Endometrial microvascular endothelial cells (primary cell): Measurements from ENCODE around the gene ITSN2. TPM values are rescaled to one million over a fixed set of nuclear protein-coding genes. Genes with fewer than 3 reads are reported as not detected.

ENCODE experiments used
- in situ Hi-C: cut with HindIII; loops from 2 replicates; pipeline ENCODE4 v1.10.0; 2017; ENCODE audit warnings: low sequenced_read_pairs, low pct_unique_long_range_greater_than_20kb; ENCODE audit errors: inconsistent ontology term
- total RNA-seq: library from RNA; depleted of rRNA; stranded (reverse); fragments of >200 nt; gene quantifications from one replicate; pipeline ENCODE4 v1.2.3, GENCODE V29; 2015; ENCODE audit errors: inconsistent ontology term

Gene ITSN2
- total RNA-seq, 1 donor from 2014 or later: 29.9 TPM

DNA sequence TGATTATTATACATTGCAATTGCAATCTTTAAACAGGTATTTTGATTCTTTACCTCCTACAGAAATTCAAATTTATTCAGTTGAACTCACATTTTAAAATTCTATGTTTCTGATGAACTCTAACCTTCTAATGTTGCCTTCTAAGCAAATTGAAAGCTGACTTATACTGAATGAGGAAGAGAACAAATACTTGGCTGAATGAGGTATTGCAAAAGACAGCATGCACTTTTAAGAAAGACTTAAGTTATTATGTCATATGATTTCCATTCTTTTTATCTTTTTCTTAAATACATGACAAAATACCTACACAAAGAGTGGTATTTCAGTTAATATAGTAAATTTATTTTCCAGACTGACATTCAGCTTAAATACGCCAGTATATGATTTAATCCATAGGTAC is 120.8 kb downstream of the ITSN2 start:
- in situ Hi-C loops: no loop called here

DNA sequence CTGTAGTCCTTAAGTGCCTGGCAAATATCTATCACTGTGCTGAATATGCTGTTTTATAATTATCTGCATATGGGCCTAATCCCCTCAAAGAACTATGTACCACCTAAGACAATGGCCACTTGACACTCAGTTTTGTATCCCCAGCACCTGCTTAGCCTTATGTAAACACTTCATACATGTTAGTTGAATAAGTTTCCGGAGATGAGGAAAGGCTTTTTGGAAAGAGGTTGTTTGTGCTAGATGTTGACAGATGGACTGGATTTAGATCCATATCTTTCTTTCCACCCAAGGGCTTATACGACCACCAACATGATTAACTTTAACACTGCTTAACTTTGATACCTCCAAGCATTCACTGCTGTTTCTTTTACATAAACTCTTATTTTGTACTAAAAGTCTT is 122.2 kb downstream of the ITSN2 start:
- in situ Hi-C loops: no loop called here

DNA sequence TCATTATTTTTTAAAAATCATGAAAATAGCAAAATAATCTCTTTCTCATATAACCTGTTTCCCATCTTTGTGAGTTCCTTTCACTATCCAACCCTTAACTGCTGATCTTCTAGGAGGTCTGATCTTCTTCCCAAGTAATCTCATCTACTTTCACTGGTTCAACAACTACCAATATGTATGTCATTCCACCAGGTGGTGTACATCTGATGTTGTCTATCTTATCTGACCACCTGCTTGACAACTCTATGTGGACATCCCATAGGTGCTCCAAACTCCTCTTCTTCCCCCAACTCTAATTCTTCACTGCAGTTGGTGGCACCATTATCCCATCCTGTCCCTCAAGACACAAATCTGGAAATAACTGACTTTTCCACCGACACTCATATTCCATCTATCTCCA is 123.0 kb downstream of the ITSN2 start:
- in situ Hi-C loops: no loop called here

DNA sequence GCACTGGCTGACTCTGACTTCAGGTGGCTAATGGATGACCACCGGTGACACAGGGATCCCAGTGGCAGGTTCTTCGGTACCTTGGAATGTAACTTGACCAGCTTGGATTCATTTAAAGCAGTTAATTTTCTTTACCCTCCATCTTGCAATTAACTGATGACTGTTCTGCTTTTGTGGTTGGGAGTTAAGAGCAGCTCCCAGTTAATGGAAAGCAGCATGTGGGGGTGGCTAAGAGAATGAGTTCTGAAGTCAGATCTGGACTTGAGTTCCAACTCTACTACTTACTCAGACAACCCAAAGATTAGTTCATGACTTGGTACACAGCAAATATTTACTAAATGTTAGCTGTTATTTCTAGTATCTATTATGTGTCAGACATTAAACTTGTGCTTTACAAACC is 127.0 kb downstream of the ITSN2 start:
- in situ Hi-C loops: no loop called here

DNA sequence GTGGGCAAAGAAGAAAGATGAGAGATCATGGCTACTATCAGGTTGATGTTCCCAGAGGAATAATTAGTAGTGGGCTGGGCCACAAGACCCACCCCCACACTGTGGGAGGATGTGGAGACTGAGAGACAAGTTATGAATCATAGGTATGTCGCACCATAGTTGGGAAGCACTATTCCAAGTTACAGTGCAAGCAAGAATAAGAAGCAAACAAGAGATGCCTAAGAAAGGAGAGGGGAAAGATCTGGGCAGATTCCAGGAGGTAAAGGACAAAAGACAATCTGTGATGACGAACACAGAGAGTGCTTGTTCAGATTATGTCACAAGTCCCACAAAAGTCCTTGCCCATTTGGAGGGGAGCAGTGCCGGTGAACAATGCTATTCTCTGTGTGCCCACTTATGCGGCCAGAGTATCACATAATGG is 128.9 kb downstream of the ITSN2 start:
- in situ Hi-C loops: no loop called here

DNA sequence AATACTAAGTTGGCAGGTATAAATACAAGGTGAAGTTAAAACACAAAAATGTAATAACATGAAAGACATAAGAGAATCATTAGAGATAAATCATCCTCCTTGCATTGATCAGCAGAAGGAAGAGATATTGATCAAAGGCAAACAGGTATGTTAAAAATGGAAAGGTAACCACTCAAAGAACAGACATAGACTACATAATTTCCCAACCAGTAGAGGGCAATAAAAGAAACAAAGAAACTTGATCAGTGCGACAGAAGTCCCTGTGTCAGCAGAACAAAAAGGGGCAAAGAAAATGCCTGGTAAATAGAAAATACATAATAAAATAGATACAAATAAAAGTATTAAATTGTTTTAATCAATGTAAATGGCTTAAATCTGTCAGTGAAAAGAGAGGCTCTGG is 131.9 kb downstream of the ITSN2 start:
- in situ Hi-C loops: no loop called here

DNA sequence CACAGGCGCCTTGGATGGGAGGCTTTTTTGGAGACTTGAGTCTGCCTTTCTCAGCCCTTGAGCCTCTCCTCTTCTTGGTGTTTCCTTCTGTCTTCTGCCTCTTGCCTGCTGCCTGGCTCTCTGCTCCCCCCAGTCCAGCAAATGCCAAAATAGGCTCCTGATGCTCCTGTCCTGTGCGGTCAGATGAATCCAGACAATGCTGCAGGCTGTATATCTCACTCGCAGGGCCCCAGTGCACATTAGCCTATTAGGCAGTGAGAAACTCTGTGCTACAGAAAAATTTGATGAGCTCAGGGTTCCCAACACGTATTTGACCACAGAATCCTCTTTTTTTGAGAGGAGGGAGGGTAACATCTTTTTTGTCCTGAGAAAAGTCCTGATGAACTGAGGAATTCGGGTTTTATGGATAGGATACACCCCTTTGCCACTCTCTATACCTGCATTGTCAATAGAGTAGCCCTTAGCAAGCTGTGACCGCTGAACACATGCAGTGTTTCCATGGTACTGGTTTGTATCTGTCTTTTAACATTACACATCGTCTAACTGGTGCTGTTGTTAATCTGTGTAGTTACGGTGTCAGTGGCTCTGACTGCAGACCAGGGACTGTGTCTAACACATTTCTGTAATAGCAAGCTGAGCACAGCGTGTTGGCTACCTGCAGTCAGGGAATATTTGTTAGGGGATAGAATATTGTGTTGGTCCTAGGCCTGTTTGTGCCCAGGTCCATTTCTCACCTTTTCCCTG is 134.7 kb downstream of the ITSN2 start:
- in situ Hi-C loops: no loop called here

DNA sequence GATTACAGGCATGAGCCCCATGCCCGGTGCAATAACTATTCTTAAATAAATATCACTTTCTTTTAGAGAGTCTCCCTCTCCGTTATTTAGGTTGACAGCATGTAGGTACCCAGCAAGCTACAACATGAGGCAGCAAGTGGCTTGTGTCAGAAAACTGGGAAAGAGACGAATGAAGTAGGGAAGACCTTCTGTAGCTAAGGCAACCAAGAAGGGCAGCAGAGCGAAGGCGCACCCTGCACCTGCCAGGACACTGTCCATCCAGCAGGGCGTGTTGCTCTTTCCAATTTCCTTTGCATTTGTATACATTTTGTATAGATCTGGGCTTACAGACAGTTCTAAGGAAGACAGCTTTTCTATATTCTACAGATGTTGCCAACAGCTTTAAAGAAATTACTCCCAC is 137.4 kb downstream of the ITSN2 start:
- in situ Hi-C loops: no loop called here

DNA sequence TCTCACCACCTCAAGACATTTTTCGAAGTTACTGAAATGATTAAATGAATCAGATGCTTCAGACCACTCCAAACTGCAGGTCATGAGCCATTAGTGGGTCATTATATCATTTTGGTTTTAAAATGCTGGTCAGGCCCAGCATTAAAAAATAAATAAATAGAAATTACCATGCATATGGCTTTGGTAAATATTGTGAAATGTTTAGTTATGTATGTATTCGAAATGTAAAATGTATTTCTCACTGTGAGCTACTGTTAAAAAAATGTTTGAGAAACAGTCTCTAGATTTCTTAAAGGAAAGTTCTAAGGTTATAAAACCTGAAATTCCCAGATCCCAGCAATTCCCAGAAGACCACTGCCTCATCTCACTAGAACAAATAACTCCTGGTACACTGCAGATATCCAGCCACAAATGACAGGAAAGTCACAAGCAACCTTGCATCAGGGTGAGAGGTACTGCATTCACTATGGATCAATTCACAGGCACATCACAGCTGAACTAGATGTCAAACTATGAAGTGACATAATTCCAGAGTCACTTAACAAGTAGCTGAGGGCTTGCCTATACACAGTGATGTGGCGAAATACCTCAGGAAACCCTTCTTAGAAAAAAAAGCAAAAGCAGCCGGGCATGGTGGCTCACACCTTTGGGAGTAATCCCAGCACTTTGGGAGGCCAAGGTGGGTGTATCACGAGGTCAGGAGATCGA is 138.8 kb downstream of the ITSN2 start:
- in situ Hi-C loops: no loop called here

DNA sequence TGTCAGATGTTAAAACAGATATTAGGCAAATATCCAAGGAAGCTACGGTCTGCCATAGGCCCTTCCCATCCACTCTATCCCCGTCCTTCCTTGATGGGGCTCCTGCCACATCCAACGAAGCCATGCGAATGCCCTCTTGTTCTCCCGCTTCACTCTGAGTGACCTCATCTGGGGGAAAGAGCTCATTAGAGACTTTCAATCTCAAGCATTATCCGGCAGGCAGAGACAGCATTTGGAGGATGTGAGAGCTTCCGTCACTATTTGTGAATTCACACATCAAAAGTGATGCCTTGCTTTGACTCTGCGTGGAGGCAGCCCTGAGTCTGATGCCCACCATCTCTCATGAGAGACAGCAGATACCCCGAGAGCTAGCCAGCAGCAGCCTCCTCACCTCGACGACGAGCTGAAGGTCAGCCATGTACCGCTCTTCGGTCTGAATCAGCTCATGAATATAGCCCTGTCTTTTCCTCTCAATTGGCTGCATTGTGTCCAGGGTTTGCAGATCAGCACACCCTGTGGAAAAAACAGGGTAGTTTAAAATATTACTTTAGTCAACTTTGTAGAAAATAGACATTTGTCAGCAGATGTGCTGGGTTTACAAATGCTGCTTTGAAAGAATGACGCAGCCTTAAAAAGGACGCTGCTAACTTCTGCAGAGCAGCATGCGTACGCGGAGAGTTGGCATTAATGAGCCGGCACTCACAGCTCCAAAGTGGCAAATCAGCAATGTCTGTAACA is 139.6 kb downstream of the ITSN2 start:
- in situ Hi-C loops: no loop called here

DNA sequence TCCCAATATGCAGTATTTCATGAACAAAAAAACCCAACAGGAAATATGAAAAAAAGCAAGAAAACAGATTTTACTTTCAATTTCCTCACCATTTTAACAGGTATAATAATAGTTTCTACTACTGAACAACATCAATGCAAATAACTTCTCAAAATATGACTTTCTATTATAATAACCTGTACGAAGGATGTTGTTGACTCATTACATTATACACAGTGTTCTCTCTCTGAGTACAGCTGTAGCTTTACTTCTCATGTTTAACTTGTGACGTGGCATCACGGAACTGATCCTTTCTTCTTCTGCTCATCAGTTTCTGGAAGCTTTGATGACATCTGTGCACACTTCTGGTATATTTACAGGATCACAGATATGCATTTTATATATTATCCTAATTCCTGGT is 145.5 kb downstream of the ITSN2 start:
- in situ Hi-C loops: no loop called here

DNA sequence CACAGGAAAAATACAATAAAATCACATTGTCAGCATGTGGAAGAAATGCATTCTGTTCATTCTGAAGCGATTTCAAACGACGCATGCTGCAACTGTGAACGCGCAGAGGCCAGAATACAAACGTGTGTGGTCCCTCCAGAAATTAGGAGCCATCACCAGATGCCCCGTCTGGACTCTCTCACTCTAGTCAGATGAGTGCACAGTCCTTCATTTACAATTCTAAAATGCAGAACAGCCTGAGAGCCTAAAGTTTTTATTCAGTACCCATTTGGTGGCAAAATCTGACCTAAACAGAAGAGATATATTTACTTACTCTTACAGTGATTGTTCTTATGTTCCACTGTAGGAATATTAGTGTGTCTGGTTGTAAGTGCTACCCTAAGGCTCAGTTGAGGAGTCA is 148.9 kb downstream of the ITSN2 start:
- in situ Hi-C loops: no loop called here

DNA sequence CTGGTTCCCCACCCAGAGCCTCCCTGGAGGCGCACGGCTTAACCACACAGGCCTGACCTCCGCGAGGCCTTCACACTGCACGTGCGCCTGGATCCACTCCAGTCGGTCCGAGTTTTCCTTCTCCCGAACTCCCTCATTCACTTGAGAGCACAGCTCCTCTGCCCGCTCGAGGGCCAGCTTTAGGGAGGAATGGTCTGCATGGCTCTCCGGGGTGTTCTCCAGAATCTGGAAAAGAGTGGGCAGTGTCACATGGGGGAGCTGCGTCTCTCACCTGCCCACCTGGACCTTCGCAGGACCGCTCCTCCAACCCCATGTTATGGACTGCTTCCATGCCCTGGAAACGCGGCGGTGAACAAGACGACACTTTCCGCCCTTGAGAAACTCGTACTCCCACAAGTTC is 149.6 kb downstream of the ITSN2 start:
- in situ Hi-C loops: no loop called here

DNA sequence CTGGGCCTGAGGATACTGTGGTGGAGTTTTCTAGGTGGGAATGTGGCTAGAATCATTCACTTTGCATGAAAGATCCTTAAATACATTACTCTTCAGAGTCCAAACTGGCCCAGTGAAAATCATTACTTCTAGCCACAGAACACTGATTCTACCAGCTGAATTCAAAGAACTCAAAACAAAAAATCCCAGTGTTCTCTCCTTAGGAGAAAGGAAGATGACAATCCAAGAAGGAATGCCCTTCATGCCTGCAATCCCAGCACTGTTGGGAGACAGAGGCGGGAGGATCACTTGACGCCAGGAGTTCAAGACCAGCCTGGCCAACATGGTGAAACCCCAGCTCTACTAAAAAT is 150.3 kb downstream of the ITSN2 start:
- in situ Hi-C loops: no loop called here

DNA sequence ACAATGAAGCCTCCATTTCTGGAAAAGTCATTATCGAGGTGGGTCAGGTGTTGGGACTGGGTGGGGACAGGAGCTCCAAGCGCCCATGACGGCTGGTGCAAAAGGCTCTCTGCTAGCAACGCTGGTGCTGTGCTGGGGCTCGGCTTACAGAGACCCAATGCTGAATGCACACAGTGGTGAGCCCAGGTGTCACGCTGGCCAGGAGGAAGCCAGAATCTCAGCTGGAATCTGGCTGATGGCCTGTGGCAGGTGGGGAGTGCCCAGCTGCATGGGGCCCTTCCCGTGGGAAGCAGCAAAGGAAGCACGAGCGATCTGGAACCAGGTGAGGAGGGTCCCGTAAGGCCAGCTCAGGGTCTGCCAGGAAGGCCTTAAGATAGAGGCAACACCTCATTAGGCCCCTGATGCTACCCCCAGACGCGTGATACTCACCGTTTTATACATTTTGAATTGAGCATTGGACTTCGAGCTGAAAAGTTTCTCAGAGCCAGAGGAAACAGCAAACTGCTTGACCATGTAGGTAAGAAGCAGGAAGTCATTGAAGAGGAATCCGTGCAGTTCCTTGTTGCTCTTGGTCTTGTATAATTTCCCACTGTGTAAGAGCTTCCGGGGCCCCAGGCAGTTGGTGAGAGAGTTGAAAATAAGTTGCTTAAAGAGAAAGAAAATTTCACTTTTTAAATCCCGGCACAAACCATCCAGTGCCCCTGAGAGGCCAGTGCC is 150.8 kb downstream of the ITSN2 start:
- in situ Hi-C loops: no loop called here

DNA sequence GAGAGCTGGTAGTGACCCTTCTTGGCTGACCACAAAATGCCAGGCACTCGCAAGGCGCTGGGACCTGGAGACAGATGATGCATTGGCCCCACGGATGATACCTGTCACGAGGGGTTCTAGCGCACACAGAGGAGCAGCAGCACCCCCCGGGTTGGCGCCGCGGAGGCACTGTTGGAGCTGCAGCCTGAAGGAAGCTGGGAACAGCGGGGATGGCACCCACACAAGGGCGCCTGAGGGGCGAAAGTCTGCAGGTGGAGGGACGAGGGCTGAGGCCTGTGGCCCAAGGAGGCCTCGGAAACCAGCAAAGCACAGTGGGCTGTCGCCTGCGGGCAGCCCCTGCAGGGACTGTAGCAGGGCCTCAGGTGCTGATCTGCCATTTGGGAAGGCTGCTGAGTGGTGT is 151.8 kb downstream of the ITSN2 start:
- in situ Hi-C loops: no loop called here

DNA sequence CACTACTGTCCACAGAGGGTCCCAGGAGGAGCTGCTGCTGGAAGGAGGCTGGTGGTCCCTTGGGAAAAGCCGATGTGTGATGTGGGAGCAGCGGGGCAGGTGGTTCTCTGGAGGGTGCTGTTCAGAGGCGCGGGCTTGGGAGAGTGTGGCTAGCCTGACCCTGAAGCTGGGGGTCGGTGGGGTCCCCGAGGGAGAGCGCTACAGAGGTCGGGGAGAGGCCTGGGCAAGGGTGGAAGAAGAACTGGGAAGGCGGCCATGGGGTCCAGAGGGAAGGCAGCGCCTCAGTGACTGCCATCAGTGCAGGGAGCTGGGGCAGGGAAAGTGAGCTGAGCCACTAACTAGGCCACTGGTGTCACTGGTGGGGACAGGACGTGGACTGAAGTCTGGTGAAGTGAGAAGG is 153.0 kb downstream of the ITSN2 start:
- in situ Hi-C loops: no loop called here

DNA sequence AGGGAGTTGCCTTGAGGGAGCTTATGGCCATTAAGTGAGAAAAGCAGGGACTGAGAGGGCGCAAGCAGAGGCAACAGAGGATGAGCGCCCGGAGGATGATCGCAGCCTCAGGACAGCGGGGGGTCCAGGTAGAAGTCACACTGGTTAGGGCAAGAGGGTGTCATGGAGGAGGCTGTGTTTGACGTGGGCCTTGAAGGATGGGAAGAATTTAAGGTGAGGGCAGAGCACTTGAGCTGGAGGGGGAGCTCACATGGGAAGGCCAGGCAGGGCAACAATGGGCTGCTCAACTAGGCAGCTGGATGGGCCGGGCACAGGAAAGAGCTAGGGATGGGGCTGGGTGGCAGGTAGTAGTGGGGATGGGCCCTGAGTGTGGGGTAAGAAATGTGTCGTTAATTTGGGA is 153.6 kb downstream of the ITSN2 start:
- in situ Hi-C loops: no loop called here

DNA sequence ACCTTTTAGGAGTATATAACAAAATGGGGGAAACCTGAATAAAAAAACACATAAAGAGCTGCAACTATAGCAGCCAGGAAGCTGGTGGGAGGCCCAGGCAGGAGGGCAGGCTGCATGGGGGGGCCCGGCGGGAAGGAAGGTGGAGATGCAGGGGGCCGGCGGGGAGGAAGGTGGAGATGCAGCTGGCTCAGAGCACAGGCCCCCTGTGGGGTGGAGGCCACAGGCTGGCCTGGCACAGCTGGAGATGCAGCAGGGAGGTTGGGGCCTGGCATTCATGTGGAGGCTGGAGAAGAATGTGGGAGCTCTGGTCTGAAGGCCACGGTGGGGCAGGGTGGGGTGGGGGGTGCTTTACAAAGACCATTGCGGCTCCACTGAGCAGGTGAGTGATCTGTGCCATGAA is 154.1 kb downstream of the ITSN2 start:
- in situ Hi-C loops: no loop called here

DNA sequence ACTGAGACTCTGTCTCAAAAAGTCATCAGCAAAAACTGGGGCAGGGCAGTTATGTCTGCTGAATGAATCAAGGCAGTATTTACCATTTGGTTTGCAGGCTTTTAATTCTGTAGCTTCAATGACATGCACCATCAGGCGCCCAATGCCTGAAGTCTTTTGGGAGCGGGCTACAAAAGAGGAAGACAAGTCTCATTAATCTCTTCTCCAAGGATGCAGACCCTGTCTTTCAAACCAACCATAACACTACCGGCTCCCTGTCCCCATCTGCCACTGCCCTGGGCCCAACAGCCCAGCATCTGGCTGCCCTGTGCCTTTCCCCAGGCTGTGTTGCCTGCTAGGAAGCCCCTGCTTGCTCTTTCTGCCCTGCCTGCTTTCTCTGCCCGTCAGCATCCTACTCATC is 155.2 kb downstream of the ITSN2 start:
- in situ Hi-C loops: no loop called here
